Hippocampal formation (tissue), 2 donors: ENCODE results near the gene PLXDC2.
"Not testable (repeated sequence)": the region's sequence is repeated elsewhere in the genome, so short reads cannot be mapped to it uniquely, and the experiment has no call there.

Experiments
- DNase-seq, 2 donors: peaks; one replicate each; lab custom pipeline; 2025; lab: John Stamatoyannopoulos, UW

The PLXDC2 gene

DNA sequence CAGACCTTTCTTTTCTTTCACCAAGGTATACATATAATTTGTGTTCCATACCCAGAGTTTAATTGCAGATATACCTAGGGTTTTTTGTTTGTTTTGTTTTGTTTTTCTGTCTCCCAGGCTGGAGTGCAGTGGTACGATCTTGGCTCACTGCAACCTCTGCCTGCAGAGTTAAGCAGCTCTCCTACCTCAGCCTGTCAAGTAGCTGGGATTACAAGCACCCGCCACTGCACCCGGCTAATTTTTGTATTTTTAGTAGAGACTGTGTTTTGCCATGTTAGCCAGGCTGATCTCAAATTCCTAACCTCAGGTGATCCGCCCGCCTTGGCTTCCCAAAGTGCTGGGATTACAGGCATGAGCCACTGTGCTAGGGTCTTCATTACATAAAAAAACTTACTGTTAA is 228.9 kb downstream of the PLXDC2 start:
- not testable (repeated sequence) for DNase-seq

DNA sequence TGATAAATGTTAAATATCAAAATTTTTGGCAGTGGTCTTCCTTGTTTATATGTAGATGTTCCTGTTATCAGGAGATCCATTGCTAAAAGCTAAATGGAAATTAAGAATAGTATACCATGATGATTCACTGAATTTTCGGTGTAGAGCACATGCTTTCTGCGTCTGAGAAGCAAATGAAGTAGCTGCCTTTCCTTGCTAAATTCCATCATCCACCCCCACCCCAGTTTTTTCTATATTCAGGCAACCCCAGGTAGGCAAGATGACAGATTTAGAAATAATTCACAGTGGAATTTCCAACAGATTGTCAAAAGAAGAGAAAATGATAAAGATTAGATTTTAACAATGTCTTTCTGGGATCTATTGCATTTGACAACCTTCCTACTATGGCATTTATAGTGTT is 231.9 kb downstream of the PLXDC2 start:
- DNase-seq, result no peak

DNA sequence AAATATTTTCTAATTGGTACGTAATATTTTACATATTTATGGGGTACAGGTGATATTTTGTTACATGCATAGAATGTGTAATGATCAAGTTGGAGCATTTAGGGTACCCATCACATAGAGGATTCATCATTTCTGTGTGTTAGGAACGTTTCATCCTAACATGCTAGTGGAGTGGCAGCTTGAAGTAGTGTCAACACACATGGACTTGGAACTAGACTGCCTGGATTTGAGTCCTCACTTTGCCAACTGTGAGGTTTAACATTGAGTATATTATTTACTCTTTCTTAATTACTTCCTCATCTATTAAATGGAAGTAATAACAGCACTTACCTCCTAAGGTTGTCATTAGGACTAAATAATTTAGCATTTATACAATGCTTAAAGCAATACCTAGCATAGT is 241.9 kb downstream of the PLXDC2 start:
- DNase-seq, result no peak

DNA sequence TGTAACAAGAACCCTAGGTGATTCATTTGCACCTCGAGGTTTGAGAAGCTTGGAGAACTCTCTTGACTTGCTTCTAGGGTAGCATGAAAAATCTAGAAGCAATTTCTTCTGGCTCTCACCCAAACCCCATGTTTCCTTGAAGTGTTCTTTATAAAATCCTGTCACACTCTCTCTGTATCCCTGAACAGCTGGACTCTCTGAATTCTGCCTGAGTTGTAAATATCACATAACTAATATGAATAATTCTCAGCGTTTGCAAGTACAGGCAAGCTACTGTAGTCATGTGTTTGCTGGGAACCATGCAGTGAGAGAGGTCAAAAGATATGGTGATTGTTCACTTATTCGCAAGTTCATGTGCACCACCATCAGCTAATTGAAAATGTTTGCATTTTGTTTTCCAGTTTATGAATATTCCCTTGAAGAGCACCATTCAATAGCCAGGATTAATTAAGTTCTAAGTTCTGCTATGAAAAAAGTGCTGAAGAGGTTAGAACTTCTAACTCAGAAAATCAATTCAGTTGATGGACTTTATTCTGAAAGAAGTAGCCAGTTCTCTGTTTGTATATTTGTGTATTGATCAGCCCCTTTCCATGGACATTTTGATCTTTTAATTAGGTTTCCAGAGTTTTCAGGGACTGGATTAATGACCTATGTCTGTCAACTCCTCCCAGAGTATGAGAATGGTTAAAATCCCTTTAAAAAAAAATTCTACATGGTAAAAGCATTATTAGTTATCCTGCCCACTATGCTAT is 243.0 kb downstream of the PLXDC2 start:
- no peak for DNase-seq

DNA sequence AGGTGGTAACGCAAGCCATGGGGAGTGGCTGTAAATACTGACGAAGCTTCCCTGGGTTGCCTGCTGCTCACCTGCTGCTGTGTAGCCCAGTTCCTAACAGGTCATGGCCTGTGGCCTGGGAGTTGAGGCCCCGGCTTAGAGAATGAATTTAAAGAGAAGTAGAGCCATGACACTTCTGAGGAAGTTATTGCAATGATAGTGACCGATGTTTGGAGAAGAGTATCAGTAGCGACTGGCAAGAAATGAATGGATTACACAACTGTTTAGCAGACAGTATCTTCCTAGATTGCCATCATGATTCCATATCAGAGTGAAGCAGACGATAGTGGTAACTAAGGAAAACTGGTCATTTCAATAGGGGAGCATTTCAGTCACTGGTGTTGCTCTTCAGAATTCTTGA is 249.6 kb downstream of the PLXDC2 start:
- DNase-seq, result no peak

DNA sequence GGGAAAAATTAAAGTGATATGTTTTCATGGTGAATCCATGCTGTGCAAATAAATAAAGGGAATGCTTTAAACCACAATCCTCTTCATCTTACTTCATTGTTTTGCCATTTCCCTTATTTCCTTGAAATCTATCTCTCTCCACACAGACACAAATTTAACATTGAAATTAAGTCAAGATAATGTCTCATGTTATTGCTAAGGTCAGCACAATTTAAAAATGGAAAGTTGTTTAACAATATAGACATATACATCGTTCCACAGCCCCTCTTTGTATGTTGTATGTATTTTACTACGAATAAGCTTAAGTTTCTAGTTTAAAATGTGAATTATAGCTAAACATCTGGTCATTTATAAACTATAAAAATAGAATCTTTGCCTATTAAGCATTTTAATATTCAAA is 256.9 kb downstream of the PLXDC2 start:
- DNase-seq, result no peak

DNA sequence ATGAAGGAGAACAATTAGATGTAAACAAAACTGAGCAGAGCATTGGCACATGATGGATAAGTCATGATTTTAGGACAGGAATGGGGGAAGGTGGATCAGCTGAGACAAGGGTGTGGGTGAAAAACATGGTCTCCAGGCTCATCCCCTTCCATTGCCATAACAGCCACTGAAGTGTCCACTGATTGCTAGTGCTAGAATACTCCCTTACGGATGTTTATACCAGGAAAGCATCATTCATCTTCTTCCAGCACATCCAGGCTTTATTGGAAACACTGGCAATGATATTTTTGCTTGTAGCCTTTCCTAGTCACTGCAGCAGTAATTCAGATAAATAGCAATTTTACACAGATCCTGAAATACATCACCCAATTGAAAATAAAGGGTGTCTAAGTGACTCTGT is 259.5 kb downstream of the PLXDC2 start:
- no peak for DNase-seq

DNA sequence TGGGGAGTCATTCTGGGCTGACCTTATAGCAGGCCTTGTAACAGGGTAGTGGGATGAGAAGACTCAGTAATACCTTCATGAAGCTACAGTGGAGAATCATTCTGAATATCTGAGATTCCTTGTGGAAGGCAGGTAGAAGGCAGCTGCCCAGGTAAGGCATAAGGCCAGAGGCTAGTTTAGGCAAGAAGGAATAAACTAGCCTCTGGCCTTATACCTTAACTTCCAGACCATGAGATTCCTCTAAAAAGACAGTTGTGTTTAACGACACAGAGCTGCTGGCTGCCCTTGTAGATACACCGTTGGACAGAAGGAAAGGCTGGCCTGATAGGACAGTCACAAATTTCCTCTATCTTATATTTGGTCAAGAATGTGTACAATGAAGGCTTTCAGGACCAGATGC is 268.2 kb downstream of the PLXDC2 start:
- no peak for DNase-seq

DNA sequence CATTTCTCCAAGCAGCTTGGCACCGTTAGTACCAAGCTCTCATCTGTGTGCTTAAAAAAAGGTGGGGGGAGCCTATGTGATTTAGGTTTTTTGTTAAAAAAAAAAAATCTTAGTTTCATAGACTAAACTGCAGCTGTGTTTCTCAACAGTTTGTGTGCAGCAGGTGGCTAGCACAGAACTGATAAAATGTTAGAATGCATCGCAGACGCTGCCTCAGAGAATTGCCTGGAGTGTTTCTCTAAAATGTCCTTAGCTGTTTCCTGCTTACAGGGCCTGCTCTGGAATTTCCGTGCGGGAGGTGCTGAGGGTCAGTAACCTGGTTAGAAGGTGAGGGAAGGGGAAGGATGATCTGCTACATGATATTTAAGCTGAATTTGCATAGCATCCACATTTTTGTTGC is 268.9 kb downstream of the PLXDC2 start:
- DNase-seq, result no peak

DNA sequence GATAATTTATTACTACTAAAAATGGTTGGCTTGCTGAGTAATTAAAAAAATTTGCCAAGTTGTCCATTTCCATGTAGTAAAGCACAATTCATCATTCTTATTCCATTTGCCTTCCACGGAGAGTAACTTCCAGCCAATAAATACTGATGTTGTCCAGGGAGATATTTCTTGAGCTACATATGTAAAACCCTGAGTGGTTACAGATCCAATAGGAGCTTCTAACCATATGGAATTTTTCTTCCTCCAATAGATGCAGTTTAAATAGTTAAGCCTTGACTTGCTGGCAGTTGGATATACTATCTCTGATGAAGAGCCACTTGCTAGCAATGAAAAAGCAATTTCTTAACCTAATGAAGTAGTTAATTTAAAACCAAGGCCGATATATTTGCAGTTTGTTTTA is 271.1 kb downstream of the PLXDC2 start:
- DNase-seq, result no peak

DNA sequence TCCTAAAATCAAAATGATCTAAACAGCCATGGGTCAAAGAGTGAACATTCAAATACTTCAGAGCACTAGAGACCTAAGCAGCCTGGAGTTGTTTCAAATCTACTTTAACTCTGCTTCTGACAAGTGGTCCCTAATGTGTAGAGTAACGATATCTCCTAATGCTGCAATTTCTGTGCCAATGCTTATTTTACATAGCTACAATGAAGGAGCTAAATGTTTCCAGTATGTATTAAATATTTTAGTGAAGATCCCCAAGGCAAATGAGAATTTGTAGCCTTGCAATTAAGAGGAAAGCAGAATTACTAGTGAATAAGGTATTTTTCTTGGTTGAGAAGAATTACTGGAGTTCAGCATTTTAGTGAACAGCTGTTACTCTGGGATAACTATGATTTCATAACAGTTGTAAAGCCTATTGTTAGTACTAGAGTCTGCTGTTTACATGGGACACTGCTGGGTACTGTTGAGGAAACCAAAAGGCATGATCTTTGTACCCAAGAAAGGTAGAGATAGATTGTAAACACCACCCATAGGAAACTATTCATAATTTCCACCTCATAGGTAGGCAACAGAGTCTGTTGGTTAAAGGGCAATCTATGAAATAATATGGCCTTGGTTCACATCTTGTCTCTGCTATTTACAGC is 271.9 kb downstream of the PLXDC2 start:
- DNase-seq, result no peak

DNA sequence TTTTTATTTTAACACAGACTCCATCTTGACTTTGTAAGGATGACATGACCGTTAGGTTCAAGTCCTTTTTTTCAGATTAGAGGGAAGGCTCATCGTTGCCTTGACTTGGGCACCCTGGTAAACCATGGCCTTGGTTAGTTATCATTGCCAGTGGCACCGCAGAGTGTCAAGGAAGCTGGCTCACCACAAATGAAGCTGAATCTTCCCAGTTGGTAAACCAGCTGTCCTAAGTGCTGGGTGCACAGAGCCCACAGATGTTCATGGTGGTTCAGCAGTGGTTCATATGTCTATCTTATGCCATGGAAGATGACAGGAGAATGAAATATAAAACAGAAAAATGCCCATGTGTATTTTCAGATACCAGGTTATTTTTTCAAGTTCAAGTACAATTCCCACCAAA is 273.6 kb downstream of the PLXDC2 start:
- no peak for DNase-seq

DNA sequence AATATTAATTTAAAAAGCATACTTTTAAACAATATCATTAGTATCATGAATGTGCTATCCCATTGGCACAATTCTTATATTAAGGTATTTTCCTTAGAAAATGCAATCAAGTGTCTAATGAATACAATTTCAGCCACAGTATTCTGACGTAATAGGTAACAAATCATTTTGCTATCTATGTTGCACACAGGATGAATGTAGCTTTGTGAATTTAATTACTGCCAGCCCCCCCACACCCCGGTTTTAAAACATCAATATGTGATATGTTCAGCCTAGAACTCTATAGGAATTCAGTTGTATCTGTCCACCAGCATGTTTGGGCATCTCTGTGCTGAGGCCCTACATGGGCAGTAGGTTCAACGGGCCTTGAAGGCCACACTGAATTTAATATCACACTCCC is 274.6 kb downstream of the PLXDC2 start:
- no peak for DNase-seq

DNA sequence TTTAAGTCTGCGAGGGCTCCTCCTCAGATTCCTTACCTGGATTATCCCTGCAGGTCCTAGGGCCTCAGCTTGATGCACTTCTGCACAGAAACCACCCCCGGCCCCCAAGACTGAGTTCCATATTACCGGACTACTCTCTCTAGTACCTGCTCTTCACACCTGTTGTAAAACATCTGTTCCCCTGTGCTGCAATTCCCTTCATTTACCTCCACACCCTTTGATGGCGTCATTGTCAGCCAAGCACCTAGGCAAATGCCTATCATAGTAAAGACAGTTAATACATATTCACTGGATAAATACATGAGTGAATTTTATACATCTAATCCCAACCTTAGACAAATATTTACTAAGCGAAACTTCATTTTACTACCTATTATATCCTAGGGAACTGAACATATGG is 275.5 kb downstream of the PLXDC2 start:
- no peak for DNase-seq

DNA sequence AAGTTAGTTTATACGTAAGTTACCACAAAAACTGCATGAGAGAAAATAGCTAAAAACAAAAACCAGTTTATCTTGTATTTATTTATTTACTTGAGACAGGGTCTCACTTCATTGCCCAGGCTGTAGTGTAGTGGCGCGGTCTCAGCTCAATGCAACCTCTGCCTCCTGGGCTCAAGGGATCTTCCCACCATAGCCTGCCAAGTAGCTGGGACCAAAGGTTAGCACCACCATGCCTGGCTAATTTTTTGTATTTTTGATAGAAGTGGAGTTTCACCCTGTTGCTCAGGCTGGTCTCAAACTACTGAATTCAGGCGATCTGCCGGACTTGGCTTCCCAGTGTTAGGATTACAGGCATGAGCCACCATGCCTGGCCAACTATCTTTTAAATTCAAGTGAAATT is 277.4 kb downstream of the PLXDC2 start:
- DNase-seq, result no peak

DNA sequence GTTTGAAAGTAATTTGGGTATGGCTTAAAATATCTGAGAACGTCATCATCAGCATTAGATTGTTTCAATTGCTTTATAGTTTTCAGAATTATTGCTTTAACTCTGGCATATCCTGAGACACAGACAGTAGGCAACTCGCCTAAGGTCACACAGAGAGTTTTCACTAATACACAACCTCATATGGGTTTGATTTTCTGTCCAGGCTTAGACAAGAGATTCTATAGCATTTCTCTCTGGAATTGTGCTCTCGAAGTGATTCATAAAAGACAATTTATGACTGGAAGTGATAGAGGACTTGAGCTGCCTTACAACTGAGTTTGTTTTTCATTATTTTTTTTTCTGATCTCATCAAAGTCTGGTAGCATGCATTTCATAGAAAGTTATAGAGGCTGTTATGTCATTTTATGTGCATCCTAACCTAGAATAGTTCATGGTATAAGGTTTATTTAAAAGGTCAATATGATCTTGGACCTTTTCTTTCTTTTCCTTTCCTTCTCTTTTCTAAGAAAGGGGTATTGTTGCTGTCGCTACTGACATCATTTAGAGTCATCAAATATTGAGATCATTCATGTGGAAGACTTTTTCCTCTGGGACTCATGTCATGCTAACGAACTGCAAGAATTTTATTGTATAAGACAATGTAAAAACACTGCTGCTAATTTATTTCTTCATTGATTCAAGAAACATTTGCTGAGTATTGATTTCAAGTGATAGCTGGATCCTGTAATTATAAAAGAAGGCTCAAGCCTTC is 278.2 kb downstream of the PLXDC2 start:
- no peak for DNase-seq

DNA sequence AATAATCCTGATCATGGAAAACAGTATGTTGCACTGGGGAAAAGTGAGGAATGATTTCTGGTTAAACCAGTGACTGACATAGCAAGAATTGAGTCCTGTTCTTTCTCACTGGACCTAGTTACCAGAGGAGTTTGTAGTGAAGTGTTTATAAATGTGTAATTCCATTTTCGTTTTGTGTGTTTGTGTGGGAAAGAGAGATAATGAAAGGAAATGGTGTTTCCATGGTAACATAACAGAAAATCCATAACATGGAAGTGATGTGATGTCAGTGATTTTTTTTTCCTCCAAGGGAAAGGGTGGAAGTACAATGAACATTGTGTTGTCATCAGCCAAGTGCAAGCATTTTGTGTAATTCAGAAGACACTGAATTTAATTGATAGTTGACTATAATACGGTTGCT is 283.9 kb downstream of the PLXDC2 start:
- DNase-seq, result peak in 1 of 2 donors; percentile 34

DNA sequence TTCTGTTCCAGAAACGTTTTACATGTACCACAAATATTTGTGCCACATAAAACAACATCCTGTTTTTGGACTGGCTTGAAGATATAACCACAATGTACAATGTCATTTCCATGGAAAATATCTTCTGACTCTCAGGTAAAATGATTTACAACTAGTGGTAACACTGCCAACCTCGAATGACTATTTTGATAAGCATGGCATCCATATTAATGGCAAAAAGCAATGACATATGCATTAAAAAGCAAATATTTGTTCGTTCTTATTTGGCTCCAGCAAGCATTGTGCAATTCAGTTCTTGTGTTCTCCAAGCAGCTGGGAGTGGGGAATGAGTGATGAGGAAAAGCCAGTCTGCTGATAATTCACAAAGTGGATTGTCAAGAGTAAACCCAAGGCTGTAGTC is 289.0 kb downstream of the PLXDC2 start:
- no peak for DNase-seq

DNA sequence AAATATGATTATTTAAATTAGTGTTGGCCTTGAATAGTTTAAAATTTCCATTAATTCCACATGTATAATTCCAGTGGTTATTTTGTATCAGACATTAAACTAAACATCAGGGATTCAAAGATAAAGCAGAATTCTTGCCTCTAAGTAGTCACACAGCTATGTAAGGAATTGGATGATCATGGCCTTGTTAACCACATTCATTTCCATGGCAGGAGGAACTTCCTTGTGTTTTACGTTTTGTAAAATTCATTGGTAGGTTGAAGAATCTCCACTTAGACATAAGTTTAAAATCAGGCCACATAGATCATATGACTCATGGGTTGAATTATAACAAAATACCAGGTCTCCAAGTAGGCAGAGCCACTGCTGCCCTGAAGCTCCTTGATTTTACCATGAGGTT is 289.7 kb downstream of the PLXDC2 start:
- no peak for DNase-seq

DNA sequence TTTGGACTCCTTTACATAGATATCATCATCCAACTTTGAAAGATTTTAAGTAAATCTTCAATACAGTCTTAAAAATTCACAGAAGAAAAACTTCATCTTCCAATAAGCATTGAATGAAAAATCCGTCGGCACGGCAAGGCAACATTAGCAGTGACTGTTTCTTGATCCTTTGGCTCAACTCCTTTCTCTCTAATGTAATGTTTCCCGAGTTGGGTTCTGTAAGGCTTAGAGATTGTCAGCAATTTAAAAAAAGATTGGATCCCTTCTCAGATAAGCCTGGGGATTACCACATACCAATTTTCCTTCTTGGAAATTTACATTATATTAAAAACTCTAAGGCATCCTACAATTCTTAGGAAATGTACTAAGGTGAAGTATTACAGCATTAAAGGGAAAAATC is 291.8 kb downstream of the PLXDC2 start:
- DNase-seq, result no peak

DNA sequence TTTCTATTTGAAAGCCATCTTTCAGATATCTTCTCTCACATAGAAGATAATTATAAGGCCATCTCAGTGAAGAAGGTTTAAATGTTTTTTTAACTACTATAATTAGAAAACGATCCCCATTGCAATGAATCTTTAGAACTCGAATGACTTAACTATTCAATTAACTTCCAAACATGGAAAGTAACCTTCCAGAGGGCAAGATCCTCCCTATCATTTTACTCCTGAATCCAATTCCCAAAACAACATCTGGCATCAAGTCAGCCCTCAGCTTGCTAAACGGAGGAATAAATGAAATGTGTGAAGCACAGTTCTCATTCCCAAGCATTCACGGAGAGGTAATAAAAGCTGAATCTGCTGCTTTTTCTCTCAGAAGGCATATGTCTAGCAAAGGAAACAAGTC is 293.4 kb downstream of the PLXDC2 start:
- DNase-seq, result no peak

DNA sequence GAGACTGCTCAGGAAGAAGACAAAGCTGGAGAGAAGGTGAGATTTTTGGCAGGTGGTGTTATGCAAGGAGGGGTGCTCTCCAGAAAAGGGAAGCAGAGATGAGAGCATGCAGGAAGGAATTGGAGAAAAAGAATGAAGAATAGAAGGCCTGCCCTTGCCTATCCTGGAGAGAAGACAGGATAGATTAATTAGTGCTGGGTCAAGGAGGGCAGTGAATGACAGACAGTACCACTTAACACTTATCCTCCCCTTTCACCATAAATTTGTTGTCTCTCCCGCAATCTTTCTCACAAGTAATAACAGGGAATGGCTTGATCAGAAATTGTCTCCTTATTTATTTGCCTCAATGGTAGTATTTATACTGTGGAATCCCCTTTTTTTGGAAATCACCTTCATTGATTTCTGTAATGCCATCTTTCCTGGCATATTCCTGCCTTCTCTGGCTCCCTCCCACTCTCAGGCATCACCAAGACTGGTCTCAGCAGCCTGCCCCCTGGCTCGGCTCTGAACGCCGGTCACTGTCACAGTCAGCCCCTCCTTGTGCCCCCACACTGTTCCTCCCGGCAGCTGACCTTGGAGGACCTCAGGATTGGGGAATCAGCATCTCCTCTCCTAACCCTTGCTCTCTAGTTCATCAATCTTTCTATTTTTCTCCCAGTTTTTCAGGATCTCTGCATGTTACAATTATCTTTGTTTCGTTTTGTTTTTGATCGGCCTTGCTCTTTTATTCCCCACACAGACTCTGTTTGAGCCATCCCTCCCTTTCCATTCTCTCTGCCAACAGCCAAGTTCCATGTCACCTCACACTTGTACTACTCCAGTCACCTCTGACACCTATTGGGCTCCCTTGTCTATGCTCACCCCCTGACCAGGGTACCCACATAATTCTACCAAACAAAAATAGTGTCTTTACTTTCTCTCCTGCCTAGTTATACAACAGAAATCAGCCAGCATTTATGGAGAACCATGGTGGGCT is 294.2 kb downstream of the PLXDC2 start:
- peak in 1 of 2 donors; percentile 24 for DNase-seq
